Measurements from ENCODE around the gene CENPL.
A peak's percentile ranks its signal among the peaks of the same experiment; 100 is the strongest.
"Not testable (repeated sequence)": the region's sequence is repeated elsewhere in the genome, so short reads cannot be mapped to it uniquely, and the experiment has no call there.

CENPL gene

GRCh38 chr1:173857363-173857917, 32.8 kb upstream of the CENPL start:
- no peak for DNase-seq (ENCODE audit: low spot score)

- no peak for DNase-seq (ENCODE audit: low spot score)
These were observed 32.2 kb upstream of the CENPL start for GRCh38 chr1:173856903-173857302.

GRCh38 chr1:173856014-173856413, 31.3 kb upstream of the CENPL start:
- no peak for DNase-seq (ENCODE audit: low spot score)

GRCh38 chr1:173853074-173853473, 28.4 kb upstream of the CENPL start:
- no peak for DNase-seq (ENCODE audit: low spot score)

GRCh38 chr1:173852105-173852504, 27.4 kb upstream of the CENPL start:
- no peak for DNase-seq (ENCODE audit: low spot score)

GRCh38 chr1:173832748-173833147, 8.1 kb upstream of the CENPL start:
- no peak for DNase-seq (ENCODE audit: low spot score)

- no peak for DNase-seq (ENCODE audit: low spot score)
These were observed 2.9 kb upstream of the CENPL start for GRCh38 chr1:173827611-173828010.

GRCh38 chr1:173823781-173824314, 835 bp downstream of the CENPL start:
- DNase-seq (ENCODE audit: low spot score) = peak; percentile 0

- no peak for DNase-seq (ENCODE audit: low spot score)
These were observed 3.0 kb downstream of the CENPL start for GRCh38 chr1:173821680-173822079.

- DNase-seq (ENCODE audit: low spot score) = no peak
These were observed 6.2 kb downstream of the CENPL start for GRCh38 chr1:173818459-173818858.

GRCh38 chr1:173813654-173814053, 11.0 kb downstream of the CENPL start:
- not testable (repeated sequence) for DNase-seq (ENCODE audit: low spot score)

- DNase-seq (ENCODE audit: low spot score) = no peak
These were observed 21.7 kb downstream of the CENPL start for GRCh38 chr1:173802961-173803360.

- not testable (repeated sequence) for DNase-seq (ENCODE audit: low spot score)
These were observed 24.7 kb downstream of the CENPL start for GRCh38 chr1:173799995-173800394.

- DNase-seq (ENCODE audit: low spot score) = no peak
These were observed 26.6 kb downstream of the CENPL start for GRCh38 chr1:173798078-173798477.

- no peak for DNase-seq (ENCODE audit: low spot score)
These were observed 34.8 kb downstream of the CENPL start for GRCh38 chr1:173789841-173790240.

- DNase-seq (ENCODE audit: low spot score) = no peak
These were observed 39.7 kb downstream of the CENPL start for GRCh38 chr1:173784997-173785396.

- no peak for DNase-seq (ENCODE audit: low spot score)
These were observed 44.7 kb downstream of the CENPL start for GRCh38 chr1:173779936-173780335.

- no peak for DNase-seq (ENCODE audit: low spot score)
These were observed 49.0 kb downstream of the CENPL start for GRCh38 chr1:173775578-173776226.

GRCh38 chr1:173771560-173771959, 53.1 kb downstream of the CENPL start:
- no peak for DNase-seq (ENCODE audit: low spot score)

GRCh38 chr1:173770330-173770729, 54.4 kb downstream of the CENPL start:
- DNase-seq (ENCODE audit: low spot score) = not testable (repeated sequence)

GRCh38 chr1:173768827-173769226, 55.9 kb downstream of the CENPL start:
- DNase-seq (ENCODE audit: low spot score) = no peak

- no peak for DNase-seq (ENCODE audit: low spot score)
These were observed 56.5 kb downstream of the CENPL start for GRCh38 chr1:173768206-173768605.

GRCh38 chr1:173764331-173764730, 60.4 kb downstream of the CENPL start:
- DNase-seq (ENCODE audit: low spot score) = not testable (repeated sequence)

- no peak for DNase-seq (ENCODE audit: low spot score)
These were observed 65.7 kb downstream of the CENPL start for GRCh38 chr1:173758980-173759379.
